BJ (cell line): ENCODE measurements around the gene EFNA5. TPM values are rescaled to one million over a fixed set of nuclear protein-coding genes. Genes with fewer than 3 reads are reported as not detected.

Source experiments
- CTCF ChIA-PET: fragments of 350-600 bp; formaldehyde crosslinking; extraction: SDS; loops from one replicate; lab custom pipeline; 2021; ENCODE audit warnings: antibody characterized with exemption, inconsistent platforms; lab: Yijun Ruan, JAX
- POLR2A ChIA-PET: fragments of 300-600 bp; sonication (Branson Sonifier 250); formaldehyde crosslinking; extraction: SDS; loops from one replicate; lab custom pipeline; 2021; ENCODE audit warnings: antibody characterized with exemption; lab: Charles Lee
- DNase-seq: peaks from one replicate; pipeline ENCODE4 v3.0.0-alpha.2; 2011; ENCODE audit warnings: low read depth
- H3K27me3 ChIP-seq: 2 replicates; pipeline ENCODE4 v1.6.0; 2011; ENCODE audit warnings: low read length; ENCODE audit not compliant: control insufficient read depth, insufficient read depth
- H3K36me3 ChIP-seq: 2 replicates; pipeline ENCODE4 v1.5.1; 2011; ENCODE audit warnings: low read length; ENCODE audit not compliant: control insufficient read depth, insufficient read depth
- H3K4me3 ChIP-seq: 2 replicates; pipeline ENCODE4 v1.5.1; 2011; ENCODE audit warnings: low read depth, mild to moderate bottlenecking, control low read depth, low read length
- CTCF ChIP-seq: IDR thresholded peaks from 2 replicates; pipeline ENCODE4 v1.5.1; 2011; ENCODE audit warnings: low read depth, mild to moderate bottlenecking, control low read depth, inconsistent platforms, low read length, moderate library complexity; ENCODE audit not compliant: insufficient read depth
- polyA plus RNA-seq: library from polyadenylated mRNA; depleted of rRNA; stranded (reverse); fragments of >200 nt; gene quantifications from 2 replicates; pipeline ENCODE4 v1.2.3, GENCODE V29; 2011

Gene EFNA5
- polyA plus RNA-seq, 1 experiment: 0.67 TPM

- POLR2A ChIA-PET: no interaction called here
- TF ChIP-seq CTCF: no peak
- CTCF ChIA-PET: no interaction called here
- no peak for DNase-seq
- Histone ChIP-seq H3K4me3 (no peak overlapping the region), H3K36me3 (no peaks in the 10 kb centered on the region), H3K27me3 (no peaks in the 10 kb centered on the region)
These were observed 117.6 kb downstream of the EFNA5 start for GRCh38 chr5:107553117-107553555.

- CTCF ChIA-PET: interaction anchor here (1.0 to 1.2 kb wide), 2 partner anchors 11 to 21 kb away, joined by 3 to 8 read pairs; no protein-coding TSS in a partner anchor
- Histone ChIP-seq H3K27me3 (no peaks in the 10 kb centered on the region), H3K4me3 (no peak overlapping the region), H3K36me3 (no peaks in the 10 kb centered on the region)
- no peak for TF ChIP-seq CTCF
- no peak for DNase-seq
- POLR2A ChIA-PET: no interaction called here
These were observed 119.6 kb downstream of the EFNA5 start for GRCh38 chr5:107551088-107551487.

- no peak for TF ChIP-seq CTCF
- CTCF ChIA-PET: interaction anchor here (0.5 kb wide), 1 partner anchor 21 kb away, joined by 3 read pairs; no protein-coding TSS in a partner anchor
- no peak overlapping the region for H3K4me3 ChIP-seq
- POLR2A ChIA-PET: no interaction called here
- no peaks in the 10 kb centered on the region for H3K36me3 ChIP-seq
- H3K27me3 ChIP-seq: no peaks in the 10 kb centered on the region
- no peak for DNase-seq
These were observed 121.2 kb downstream of the EFNA5 start for GRCh38 chr5:107549567-107549966.

GRCh38 chr5:107548477-107548876 is 122.3 kb downstream of the EFNA5 start:
- TF ChIP-seq CTCF: no peak
- POLR2A ChIA-PET: no interaction called here
- CTCF ChIA-PET: no interaction called here
- H3K4me3 ChIP-seq: no peak overlapping the region
- no peak for DNase-seq
- peaks cover 1% of the 10 kb centered on the region; the same call in 1 of the 2 replicates for H3K27me3 ChIP-seq
- H3K36me3 ChIP-seq: no peaks in the 10 kb centered on the region

GRCh38 chr5:107546719-107547118 is 124.0 kb downstream of the EFNA5 start:
- no peak for TF ChIP-seq CTCF
- no peak for DNase-seq
- Histone ChIP-seq H3K4me3 (no peak overlapping the region), H3K27me3 (peaks cover 1% of the 10 kb centered on the region; the same call in 1 of the 2 replicates), H3K36me3 (no peaks in the 10 kb centered on the region)
- POLR2A ChIA-PET: no interaction called here
- CTCF ChIA-PET: interaction anchor here (0.6 to 1.7 kb wide), 3 partner anchors 19 to 695 kb away, joined by 3 to 4 read pairs (median 3); no protein-coding TSS in a partner anchor
